Dedifferentiated amniotic fluid mesenchymal stem cell (primary cell): ENCODE results near the gene DLGAP4.
"Not testable (repeated sequence)": the region's sequence is repeated elsewhere in the genome, so short reads cannot be mapped to it uniquely, and the experiment has no call there.

ENCODE experiments used
- DNase-seq: peaks from one replicate; pipeline ENCODE4 v3.0.0-alpha.2; 2016; ENCODE audit errors: extremely low spot score

Gene DLGAP4

GRCh38 chr20:36541227-36541767, 235.2 kb downstream of the DLGAP4 start, which contains the start of gene MYL9:
TSS of gene MYL9 (plus strand) at chr20:36541519. CDS start at chr20:36544885, 3,366 bp downstream.
- DNase-seq: peak; percentile 59

GRCh38 chr20:36541768-36542488, 235.8 kb downstream of the DLGAP4 start:
- peak; percentile 26 for DNase-seq

GRCh38 chr20:36542516-36543183, 236.5 kb downstream of the DLGAP4 start:
- DNase-seq: no peak

- peak; percentile 46 for DNase-seq
These were observed 237.3 kb downstream of the DLGAP4 start for GRCh38 chr20:36543184-36544133.

- peak; percentile 65 for DNase-seq
These were observed 238.2 kb downstream of the DLGAP4 start for GRCh38 chr20:36544134-36545018.

- no peak for DNase-seq
These were observed 240.1 kb downstream of the DLGAP4 start for GRCh38 chr20:36546111-36546736.

GRCh38 chr20:36547186-36548005, 241.3 kb downstream of the DLGAP4 start:
- DNase-seq: no peak

- no peak for DNase-seq
These were observed 241.8 kb downstream of the DLGAP4 start for GRCh38 chr20:36548006-36548315.

GRCh38 chr20:36548704-36549627, 242.8 kb downstream of the DLGAP4 start:
- DNase-seq: no peak

- DNase-seq: no peak
These were observed 243.4 kb downstream of the DLGAP4 start for GRCh38 chr20:36549628-36549941.

GRCh38 chr20:36549942-36550789, 244.0 kb downstream of the DLGAP4 start:
- no peak for DNase-seq

- no peak for DNase-seq
These were observed 244.7 kb downstream of the DLGAP4 start for GRCh38 chr20:36550790-36551299.

GRCh38 chr20:36555248-36555647, 249.1 kb downstream of the DLGAP4 start:
- DNase-seq: no peak

GRCh38 chr20:36562724-36563123, 256.6 kb downstream of the DLGAP4 start:
- no peak for DNase-seq

GRCh38 chr20:36563374-36563773, 257.2 kb downstream of the DLGAP4 start:
- no peak for DNase-seq

- not testable (repeated sequence) for DNase-seq
These were observed 258.1 kb downstream of the DLGAP4 start for GRCh38 chr20:36564078-36564725.

GRCh38 chr20:36564726-36565121, 258.6 kb downstream of the DLGAP4 start:
- DNase-seq: not testable (repeated sequence)
